Measurements from ENCODE around the gene INVS.
"Not testable (repeated sequence)": the region's sequence is repeated elsewhere in the genome, so short reads cannot be mapped to it uniquely, and the experiment has no call there.

Gene INVS, protein sequence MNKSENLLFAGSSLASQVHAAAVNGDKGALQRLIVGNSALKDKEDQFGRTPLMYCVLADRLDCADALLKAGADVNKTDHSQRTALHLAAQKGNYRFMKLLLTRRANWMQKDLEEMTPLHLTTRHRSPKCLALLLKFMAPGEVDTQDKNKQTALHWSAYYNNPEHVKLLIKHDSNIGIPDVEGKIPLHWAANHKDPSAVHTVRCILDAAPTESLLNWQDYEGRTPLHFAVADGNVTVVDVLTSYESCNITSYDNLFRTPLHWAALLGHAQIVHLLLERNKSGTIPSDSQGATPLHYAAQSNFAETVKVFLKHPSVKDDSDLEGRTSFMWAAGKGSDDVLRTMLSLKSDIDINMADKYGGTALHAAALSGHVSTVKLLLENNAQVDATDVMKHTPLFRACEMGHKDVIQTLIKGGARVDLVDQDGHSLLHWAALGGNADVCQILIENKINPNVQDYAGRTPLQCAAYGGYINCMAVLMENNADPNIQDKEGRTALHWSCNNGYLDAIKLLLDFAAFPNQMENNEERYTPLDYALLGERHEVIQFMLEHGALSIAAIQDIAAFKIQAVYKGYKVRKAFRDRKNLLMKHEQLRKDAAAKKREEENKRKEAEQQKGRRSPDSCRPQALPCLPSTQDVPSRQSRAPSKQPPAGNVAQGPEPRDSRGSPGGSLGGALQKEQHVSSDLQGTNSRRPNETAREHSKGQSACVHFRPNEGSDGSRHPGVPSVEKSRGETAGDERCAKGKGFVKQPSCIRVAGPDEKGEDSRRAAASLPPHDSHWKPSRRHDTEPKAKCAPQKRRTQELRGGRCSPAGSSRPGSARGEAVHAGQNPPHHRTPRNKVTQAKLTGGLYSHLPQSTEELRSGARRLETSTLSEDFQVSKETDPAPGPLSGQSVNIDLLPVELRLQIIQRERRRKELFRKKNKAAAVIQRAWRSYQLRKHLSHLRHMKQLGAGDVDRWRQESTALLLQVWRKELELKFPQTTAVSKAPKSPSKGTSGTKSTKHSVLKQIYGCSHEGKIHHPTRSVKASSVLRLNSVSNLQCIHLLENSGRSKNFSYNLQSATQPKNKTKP

GRCh38 chr9:100098887-100099721 lies at the start of gene INVS, which contains the start of gene ERP44:
TSS of gene INVS (plus strand) at chr9:100099243. CDS start at chr9:100104522, 5,279 bp downstream.
TSS of gene ERP44 (minus strand) at chr9:100099000. CDS start at chr9:100098840, 160 bp downstream.
- DNase-seq (ENCODE audit: low spot score) = peak; percentile 97

- no peak for DNase-seq (ENCODE audit: low spot score)
These were observed 49.5 kb upstream of the INVS start for GRCh38 chr9:100049551-100049950.

GRCh38 chr9:100052375-100052774 lies 46.7 kb upstream of the INVS start:
- no peak for DNase-seq (ENCODE audit: low spot score)

GRCh38 chr9:100056561-100056960 lies 42.5 kb upstream of the INVS start:
- no peak for DNase-seq (ENCODE audit: low spot score)

DNA sequence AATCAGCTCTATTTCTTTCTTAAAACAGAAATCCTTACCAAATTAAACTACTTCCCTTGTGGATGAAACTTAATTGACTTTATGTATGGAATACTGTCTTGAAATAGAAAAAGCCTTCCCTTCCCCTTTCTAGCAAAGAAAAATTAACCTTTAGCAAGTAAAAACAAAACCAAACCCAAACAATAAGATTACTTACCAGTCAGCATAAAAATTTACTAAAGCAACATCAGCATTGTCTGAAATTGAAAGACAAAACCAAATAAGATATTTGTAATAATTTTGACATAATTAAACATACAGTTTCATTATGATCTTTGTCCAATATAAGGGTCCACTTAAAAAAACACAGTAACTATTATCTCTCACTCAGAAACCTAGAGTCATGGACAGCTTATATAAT lies 41.4 kb upstream of the INVS start:
- DNase-seq (ENCODE audit: low spot score) = no peak

GRCh38 chr9:100058699-100059579 lies 40.1 kb upstream of the INVS start:
- DNase-seq (ENCODE audit: low spot score) = no peak

DNA sequence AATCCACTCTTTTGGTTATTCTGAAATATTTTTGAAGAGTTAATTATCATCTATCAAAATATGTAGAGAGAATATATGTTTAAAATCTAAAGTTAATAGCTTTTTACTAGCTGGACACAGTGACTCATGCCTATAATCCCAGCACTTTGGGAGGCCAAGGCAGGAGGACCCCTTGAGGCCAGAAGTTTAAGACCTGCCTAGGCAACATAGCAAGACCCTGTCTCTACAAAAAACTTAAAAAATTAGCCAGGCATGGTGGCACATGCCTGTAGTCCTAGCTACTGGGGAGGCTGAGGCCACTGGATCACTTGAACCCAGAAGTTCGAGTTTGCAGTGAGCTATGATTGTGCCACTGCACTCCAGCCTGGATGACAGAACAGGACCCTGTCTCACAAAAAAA lies 36.4 kb upstream of the INVS start:
- DNase-seq (ENCODE audit: low spot score) = not testable (repeated sequence)

- DNase-seq (ENCODE audit: low spot score) = no peak
These were observed 35.9 kb upstream of the INVS start for GRCh38 chr9:100063185-100063584.

DNA sequence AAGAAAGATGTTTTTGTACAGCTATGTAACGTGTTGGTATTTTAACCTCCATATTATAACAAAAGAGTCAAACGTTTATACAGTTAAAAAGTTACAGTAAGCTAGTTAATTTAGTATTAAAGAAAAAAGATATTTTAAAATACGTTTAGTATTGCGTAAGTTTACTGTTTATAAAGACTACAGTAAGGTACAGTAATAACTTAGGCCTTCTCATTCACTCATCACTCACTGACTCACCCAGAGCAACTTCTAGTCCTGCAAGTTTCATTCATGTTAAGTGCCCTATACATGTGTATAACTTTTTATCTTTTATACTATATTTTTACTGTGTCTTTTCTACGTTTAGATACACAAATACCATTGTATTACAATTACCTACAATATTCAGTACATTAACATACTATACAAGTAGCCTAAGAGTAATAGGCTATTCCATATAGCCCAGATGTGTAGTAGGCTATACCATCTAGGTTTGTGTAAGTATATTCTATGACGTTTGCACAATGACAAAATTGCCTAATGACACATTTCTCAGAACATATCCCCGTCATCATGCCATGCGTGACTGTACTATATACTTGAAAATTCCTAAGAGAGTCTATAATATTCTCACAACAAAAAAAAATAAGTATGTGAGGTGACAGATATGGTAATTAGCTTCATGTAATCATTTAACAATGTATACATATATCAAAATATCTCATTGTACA lies 34.0 kb upstream of the INVS start:
- DNase-seq (ENCODE audit: low spot score) = no peak

DNA sequence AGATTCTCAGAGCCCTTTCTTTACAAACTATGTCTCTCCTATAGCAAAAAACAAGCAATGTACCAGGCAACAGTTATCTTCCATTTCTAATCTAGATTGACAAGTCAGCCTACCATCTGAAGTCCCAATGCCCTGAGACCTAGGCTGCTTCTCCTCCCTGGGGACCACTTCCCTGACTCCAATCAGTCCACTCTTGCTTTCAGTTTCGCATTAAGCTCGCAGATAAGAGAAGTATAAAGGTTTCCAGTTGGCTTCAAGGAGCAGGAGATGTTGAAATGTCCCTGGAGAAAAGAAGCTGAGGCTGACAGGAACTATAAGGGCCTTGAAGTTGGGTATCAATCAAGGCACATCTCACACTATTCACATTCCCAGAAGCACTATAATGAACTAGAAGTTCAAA lies 32.5 kb upstream of the INVS start:
- no peak for DNase-seq (ENCODE audit: low spot score)

- not testable (repeated sequence) for DNase-seq (ENCODE audit: low spot score)
These were observed 31.1 kb upstream of the INVS start for GRCh38 chr9:100067990-100068389.

DNA sequence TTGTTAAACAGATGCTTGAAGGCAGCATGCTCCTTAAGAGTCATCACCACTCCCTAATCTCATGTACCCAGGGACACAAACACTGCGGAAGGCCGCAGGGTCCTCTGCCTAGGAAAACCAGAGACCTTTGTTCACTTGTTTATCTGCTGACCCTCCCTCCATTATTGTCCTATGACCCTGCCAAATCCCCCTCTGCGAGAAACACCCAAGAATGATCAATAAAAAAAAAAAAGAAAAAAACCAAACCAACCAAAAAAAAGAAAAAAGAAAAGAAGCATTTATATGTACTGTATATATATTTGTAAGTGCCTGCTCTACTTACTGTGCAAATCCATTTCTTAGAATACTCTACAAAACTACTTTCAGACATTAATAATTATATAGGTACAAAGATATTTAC lies 30.0 kb upstream of the INVS start:
- DNase-seq (ENCODE audit: low spot score) = not testable (repeated sequence)

DNA sequence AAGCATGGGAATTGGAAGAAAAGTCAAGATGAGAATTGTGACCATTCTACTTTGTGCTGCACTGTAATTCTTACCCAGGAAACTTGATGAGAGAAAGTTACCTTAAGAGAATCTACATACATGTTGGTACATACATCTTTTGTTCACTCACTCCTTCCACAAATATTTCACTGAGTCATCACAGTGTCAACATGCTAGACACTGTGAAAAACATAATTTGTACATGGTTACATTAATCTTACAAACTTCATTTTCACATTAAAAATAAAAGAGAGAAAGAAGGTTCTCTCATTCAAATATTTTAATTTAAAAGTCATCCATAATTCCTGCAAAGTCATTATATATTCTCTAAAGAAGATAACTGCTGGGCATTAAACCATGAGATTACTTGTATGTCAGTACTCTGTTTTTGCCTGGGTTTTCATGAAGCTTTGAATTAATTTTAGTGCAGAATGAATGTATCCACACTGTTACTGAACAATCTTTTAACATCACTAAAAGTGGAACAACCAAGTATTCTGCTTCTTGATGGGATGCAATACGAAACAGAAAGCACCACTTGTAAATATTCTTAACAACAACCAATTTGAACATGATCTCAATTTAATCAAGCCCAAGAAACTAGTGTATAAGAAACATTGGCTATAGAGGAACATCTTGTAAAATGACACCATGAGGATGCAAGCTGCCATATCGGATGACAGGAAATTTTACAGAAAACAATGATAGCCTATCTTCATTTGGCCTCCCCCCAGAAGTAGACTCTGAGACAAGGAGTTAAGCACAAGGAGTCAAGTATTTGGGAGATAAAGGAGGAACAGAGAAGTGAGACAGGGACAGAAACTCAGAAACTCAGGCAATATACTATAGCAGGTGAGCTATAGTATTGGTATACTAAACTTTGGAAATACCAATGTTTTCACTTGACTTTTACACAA lies 28.7 kb upstream of the INVS start:
- no peak for DNase-seq (ENCODE audit: low spot score)

DNA sequence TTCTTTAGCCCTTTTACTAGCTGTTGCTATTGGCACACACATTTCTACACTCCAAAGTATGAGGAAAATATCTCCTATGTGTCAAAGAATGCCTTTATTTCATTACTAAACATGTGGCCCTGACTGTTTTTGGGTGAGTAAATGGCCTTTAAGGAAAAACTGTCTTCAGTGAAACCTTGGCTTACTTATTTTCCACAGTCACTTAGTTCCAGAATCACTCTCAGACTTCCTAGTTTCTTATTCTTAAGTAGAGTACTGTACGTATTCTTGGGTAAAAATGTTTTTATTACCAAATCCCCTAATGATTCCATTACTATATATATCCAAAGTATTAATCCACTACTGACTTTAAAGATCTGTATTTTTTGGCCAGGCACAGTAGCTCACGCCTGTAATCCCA lies 27.8 kb upstream of the INVS start:
- no peak for DNase-seq (ENCODE audit: low spot score)

- DNase-seq (ENCODE audit: low spot score) = no peak
These were observed 26.2 kb upstream of the INVS start for GRCh38 chr9:100072805-100073204.

GRCh38 chr9:100074093-100074492 lies 24.9 kb upstream of the INVS start:
- no peak for DNase-seq (ENCODE audit: low spot score)

- no peak for DNase-seq (ENCODE audit: low spot score)
These were observed 24.1 kb upstream of the INVS start for GRCh38 chr9:100074989-100075388.

DNA sequence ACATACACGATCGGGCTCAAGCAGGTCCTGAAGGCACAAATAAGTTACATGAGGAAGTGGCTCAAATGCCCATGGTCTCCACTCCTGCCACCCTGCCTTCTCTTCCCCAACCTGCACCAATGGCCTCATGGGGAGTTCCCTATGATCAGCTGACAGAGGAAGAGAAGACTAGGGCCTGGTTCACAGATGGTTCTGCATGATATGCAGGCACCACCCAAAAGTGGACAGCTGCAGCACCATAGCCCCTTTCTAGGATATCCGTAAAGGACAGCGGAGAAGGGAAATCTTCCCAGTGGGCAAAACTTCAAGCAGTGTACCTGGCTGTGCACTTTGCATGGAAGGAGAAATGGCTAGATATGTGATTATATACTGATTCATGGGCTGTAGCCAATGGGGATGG lies 22.8 kb upstream of the INVS start:
- not testable (repeated sequence) for DNase-seq (ENCODE audit: low spot score)

GRCh38 chr9:100082782-100083181 lies 16.3 kb upstream of the INVS start:
- DNase-seq (ENCODE audit: low spot score) = no peak

All from kidney capillary endothelial cell (primary cell).